ENCODE results near the gene FCRL4.

Gene FCRL4

DNA sequence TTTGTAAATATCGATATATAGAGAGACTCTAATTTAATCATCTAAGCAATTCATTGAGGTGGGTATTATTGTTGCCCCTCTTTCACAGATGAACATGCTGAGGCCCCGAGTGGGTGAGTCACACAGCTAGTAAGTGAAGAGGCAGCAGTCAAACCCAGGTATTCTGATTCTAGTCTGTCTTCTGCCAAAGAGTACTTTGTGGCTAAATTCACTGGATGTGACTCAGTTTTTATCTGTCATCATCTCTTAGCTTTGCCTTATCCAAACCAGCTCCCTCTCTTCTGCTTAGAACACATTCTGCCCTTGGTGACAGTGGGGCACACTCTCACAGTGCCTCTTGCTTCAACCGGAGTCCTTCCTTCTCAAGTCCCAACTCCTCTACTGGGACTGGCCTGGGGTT, 57.0 kb downstream of the FCRL4 start:
- in situ Hi-C loops (cut with MboI; ENCODE audit: low pct_unique_long_range_greater_than_20kb, low sequenced_read_pairs, unreplicated experiment): no loop called here
- TF ChIP-seq, protein P1, sequence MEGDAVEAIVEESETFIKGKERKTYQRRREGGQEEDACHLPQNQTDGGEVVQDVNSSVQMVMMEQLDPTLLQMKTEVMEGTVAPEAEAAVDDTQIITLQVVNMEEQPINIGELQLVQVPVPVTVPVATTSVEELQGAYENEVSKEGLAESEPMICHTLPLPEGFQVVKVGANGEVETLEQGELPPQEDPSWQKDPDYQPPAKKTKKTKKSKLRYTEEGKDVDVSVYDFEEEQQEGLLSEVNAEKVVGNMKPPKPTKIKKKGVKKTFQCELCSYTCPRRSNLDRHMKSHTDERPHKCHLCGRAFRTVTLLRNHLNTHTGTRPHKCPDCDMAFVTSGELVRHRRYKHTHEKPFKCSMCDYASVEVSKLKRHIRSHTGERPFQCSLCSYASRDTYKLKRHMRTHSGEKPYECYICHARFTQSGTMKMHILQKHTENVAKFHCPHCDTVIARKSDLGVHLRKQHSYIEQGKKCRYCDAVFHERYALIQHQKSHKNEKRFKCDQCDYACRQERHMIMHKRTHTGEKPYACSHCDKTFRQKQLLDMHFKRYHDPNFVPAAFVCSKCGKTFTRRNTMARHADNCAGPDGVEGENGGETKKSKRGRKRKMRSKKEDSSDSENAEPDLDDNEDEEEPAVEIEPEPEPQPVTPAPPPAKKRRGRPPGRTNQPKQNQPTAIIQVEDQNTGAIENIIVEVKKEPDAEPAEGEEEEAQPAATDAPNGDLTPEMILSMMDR (IDR thresholded peaks at IDR 0.05; ENCODE audit: extremely low read depth, insufficient read depth, missing control alignments): no peak
- no peak for DNase-seq (ENCODE audit: low spot score)

DNA sequence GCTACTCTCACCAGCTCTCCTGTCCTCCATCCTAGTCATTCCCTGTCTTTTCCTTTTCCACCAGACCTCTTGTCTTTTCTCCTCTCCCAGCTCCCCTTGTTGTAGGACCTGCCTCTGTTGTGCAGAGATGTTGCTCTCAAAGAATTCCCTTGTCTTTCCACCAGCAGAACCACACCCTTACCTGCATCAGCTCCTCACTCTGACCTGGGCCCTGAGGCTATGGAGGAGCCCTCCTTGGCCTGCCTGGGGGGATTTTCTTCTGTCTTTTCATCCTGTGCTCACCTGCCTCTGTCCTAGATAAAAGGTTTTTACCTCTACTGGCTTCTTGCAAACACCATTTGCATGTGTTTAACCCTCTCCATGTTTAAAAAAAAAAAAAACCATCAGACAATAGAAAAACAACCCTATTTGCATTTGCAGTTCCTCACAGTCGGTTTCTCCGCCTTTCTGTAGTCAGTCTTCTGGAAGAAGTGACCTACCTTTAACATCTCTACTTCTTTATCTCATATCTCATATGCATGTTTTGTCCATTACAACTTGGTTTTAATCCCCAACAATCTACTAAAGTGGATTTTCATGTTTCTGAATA, 57.6 kb downstream of the FCRL4 start:
- DNase-seq (ENCODE audit: low spot score): no peak
- TF ChIP-seq, protein P1 (IDR thresholded peaks at IDR 0.05; ENCODE audit: extremely low read depth, insufficient read depth, missing control alignments): no peak
- in situ Hi-C loops (cut with MboI; ENCODE audit: low pct_unique_long_range_greater_than_20kb, low sequenced_read_pairs, unreplicated experiment): no loop called here

- DNase-seq (ENCODE audit: low spot score): no peak
- in situ Hi-C loops (cut with MboI; ENCODE audit: low pct_unique_long_range_greater_than_20kb, low sequenced_read_pairs, unreplicated experiment): no loop called here
- TF ChIP-seq, protein P1 (IDR thresholded peaks at IDR 0.05; ENCODE audit: extremely low read depth, insufficient read depth, missing control alignments): no peak
These were observed 58.3 kb downstream of the FCRL4 start for GRCh38 chr1:157539568-157539967.

DNA sequence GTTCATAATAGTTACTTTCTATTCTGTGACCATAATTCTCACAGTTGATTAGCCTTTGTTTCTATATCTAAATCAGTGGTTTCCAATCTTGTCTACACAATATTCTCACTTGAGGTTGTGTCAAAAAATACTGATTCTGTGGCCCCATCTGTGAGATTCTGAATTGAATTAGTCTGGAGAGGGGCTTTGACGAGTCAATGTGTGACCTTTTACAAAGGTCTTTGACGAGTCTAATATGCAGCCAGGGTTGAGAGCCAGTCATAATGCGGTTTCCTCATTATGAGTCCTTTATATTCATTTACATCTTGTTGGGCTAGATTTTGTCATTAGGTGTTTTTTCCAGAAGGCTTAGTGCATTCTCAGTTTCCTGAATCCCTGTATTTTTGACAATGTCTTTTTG, 65.3 kb downstream of the FCRL4 start:
- TF ChIP-seq, protein P1 (IDR thresholded peaks at IDR 0.05; ENCODE audit: extremely low read depth, insufficient read depth, missing control alignments): no peak
- no peak for DNase-seq (ENCODE audit: low spot score)
- in situ Hi-C loops (cut with MboI; ENCODE audit: low pct_unique_long_range_greater_than_20kb, low sequenced_read_pairs, unreplicated experiment): no loop called here

- TF ChIP-seq, protein P1 (IDR thresholded peaks at IDR 0.05; ENCODE audit: extremely low read depth, insufficient read depth, missing control alignments): no peak
- in situ Hi-C loops (cut with MboI; ENCODE audit: low pct_unique_long_range_greater_than_20kb, low sequenced_read_pairs, unreplicated experiment): no loop called here
These were observed 74.0 kb downstream of the FCRL4 start for GRCh38 chr1:157523774-157524493.

More at GRCh38 chr1:157523774-157524493, 74.0 kb downstream of the FCRL4 start:
- DNase-seq (ENCODE audit: low spot score): no peak

Data from GM13977 (cell line).